Suppressor macrophage treated with lipopolysaccharide for 1 hour (primary cell): Measurements from ENCODE around the gene DDB1.

Experiments used
- DNase-seq, 3 donors: peaks; one replicate each; pipeline ENCODE4 v3.0.0-alpha.2; 2020 to 2022

The DDB1 gene

DNA sequence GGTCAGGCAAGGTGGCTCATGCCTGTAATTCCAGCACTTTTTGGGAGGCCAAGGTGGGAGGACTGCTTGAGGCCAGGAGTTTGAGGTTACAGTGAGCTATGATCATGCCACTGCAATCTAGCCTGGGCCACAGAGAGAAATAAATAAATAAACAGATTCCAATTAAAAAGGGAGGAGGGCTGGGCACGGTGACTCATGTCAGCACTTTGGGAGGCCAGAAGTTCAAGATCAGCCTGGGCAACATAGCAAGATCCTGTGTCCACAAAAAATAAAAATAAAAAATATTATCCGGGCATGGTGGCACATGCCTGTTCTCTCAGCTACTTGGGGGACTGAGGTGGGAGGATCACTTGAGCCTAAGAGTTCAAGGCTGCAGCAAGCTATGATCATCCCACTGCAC lies 21.3 kb upstream of the DDB1 start:
- no peak for DNase-seq

DNA sequence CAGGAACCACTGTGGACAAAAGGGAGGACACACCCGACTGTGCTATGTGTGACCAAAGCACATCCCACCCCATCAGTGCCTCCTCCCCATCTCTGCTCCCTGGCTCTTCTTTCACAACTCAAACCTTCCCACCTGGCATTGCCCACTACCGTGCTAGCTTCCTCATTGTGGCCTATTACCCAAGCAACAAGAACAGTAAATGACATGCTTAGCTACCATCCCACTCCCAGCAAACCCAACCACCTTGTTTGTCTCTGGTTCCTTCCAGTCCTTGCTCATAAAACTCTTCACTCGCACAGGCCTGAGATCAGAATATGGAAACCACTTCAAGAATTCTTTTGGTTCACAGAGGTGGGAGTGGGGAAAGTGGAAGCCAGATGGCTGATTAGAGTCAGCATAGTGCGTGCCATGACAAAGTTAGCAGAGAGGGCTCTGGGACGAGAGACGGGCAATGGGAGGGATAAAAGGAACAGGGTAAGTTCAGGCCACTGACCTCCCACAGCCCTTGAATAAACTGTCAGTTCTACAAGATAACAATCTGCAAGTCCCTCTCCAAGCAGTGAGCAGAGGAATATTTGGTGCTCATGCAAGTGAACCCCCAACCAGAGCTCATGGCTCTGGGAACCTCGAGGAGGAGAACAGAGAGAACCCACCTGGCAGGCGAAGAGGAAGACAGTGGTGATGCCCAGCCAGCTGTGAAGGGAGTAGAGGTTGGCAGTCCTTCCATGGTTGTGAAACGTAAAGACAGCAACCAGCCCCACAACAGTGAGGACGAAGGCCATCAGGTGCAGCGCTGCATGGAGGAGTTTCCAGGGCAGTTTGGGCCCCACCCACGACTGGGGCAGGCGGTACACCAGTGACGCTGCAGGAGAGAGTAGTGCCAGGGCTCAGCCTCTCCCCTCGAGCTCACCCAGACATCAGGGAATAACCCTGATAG lies 20.5 kb upstream of the DDB1 start:
- DNase-seq = peak in 1 of 3 donors; percentile 17

DNA sequence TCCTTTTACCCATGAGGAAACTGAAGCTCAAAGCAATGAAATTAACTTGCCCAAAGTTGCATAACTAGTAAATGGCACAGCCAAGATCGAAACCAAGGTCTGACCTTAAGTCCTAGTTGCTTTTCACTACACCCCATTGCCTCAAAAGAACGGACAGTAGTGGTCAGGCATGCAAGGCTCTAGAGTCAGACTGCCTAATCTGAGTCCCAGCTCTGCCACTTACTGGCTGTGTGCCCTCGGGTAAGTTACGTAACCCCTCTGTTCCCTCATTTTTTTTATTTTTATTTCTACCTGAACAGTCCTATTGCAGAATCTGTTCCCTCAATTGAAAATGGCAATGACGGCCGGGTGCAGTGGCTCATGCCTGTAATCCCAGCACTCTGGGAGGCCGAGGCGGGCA lies 19.1 kb upstream of the DDB1 start:
- DNase-seq = no peak

DNA sequence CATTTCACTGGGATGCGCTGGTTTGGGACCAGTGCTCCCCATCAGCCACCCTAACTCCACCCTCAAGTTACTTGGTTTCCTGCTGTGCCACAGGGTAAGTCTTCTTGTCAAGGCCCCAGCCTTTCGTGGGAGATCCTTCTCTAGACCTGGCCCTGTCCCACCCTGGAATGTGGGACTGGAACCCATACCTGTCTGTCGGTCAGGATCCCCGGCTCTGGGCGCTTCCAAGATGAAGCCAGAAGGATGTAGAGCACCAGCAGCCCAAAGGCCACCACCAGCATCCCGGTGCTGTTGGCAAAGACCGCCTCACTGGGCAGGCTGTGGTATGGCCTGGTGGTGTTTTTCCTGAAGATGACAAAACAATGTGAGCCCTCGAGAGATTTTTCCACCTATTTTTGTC lies 17.9 kb upstream of the DDB1 start:
- no peak for DNase-seq

DNA sequence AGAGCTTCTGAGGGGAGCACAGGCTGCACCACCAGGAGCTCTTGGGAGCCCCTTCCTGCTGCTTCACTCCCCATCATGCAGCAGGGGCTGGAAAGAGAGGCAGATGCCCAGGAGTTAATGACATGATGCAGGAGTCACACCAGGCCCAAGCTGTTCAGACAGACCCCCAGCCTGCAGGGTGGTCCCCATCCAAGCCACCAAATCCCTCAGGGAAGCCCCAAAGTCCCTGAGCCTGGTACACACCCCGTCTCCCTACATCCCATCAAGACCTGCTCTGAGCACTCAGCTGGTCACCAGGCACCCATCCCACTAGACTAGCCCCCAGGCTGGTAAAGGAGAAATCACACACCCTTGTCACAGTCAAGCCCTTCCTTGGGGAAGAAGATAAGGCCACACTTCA lies 17.4 kb upstream of the DDB1 start:
- no peak for DNase-seq

DNA sequence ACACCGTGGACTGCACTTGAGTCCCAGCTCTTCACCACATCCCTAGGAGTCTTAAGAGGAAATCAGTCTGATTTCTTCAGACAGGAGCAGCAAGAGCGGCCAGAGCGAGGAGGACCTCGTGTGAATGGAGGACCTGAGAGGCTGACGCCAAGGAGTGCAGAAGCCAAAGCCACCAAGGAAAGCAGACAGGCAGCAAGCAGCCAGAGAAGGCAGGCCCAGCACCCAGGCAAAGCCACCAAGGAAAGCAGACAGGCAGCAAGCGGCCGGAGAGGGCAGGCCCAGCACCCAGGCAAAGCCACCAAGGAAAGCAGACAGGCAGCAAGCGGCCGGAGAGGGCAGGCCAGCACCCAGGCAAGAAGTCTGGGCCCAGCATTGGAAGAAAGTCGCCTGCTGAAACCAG lies 17.0 kb upstream of the DDB1 start:
- DNase-seq = no peak

DNA sequence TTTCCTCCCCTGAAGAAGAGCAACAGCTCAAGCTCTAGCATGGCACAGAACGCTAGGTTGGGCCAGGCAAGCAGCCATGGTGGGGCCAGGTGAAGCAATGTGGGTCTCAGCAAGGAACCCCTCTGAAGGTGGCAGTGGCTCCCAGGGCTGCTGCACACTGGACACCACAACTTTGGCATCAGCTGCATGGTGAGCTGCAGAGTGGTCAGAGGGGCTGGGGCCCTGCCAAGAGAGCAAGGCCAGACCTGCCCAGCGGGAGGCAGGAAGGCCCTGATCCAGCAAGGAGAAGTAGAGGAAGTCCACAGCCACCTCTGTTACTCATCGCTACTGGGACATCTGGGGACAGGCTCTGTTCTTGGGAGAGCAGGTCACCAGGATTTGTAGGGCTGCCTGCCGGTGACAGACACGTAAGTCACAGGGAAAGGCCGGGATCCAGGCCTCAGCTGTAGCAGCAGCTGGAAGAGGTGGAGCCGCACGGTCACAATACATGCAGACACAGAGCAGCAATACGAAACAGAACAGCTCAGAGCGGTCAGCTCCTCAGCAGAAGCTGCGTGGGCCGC lies 16.4 kb upstream of the DDB1 start:
- DNase-seq = peak; percentile 50 to 73 (median 64)

DNA sequence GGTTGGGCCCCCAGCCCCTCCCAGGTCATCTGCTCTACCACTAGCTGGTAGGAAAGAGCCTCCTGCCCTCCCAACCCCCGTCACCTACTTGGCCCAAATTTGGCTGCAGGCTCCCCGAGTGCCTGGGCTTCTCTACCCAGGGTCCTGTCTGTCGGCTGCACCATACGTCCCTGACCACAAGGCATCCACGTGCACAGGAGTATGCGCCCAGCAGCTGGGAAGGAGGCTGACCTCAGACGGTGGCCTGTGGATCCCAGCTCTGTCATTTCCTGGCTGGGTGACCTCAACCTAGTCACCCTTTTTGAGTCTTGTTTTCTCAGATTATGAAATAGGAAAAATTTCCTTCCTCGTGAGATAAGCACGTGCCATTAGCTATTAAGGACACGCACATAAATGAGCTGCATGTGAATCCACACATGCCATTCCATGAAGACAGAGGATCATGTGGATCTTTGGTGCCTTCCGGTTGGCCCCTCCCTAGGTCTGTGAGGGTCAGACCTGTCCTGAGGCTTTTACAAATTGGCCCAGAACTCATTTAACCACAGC lies 15.1 kb upstream of the DDB1 start:
- peak; percentile 93 to 98 (median 97) for DNase-seq

DNA sequence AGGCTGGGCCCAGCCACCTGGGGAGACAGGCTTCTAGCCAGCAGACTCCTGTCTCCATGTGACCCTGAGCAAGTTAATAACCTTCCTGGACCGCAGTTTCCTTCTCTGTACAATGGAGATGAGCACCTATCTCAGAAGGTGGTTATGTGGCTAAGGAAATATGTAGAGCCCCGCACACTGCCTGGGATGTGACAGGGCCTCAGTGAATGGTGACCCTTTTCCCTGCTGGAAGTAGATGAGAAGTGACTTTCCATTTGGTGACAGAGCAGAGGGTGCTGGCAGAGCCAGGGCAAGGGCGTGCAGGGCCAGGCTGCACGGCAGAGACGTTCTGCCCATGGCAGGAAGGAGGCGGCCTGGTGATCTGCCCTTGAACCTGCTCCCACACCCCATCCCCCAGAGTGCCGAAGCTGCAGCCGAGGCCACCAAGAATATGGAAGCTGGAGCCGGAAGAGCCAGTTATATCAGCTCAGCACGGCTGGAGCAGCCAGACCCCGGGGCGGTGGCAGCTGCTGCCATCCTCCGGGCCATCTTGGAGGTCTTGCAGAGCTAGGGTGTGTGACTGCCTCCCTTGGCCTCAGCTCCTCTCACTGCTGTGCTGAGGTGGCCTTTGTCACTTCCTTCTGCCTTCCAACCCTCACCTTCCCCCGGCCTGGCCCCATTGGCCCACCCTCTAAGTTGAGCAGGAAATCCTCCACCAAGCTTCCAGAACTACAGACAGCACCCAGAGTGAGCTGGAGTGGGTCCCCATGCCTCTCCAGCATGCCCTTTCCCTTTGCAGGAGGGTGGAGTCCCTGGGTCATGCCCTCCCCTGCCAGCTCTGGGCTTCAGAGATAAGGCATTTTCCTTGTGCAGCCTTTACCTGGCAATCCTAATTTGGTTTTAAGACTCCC lies 13.3 kb upstream of the DDB1 start:
- DNase-seq = no peak

DNA sequence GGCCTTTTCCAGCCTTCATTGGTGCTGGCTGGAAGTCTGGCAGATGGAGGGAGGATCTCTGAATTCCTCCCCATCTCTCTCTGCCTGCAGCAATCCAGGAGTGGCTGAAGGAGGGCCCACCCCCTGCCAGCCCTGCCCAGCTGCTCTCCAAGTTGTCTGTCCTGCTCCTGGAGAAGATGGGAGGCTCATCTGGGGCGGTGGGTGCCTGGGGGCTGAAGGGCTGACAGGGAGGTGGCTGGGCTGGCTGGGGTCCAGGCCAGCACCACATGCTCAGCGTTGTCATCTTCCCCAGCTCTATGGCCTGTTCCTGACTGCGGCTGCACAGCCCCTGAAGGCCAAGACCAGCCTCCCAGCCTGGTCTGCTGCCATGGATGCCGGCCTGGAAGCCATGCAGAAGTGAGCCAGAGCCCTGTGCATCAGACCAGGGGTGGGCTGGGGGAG lies 12.3 kb upstream of the DDB1 start:
- no peak for DNase-seq

DNA sequence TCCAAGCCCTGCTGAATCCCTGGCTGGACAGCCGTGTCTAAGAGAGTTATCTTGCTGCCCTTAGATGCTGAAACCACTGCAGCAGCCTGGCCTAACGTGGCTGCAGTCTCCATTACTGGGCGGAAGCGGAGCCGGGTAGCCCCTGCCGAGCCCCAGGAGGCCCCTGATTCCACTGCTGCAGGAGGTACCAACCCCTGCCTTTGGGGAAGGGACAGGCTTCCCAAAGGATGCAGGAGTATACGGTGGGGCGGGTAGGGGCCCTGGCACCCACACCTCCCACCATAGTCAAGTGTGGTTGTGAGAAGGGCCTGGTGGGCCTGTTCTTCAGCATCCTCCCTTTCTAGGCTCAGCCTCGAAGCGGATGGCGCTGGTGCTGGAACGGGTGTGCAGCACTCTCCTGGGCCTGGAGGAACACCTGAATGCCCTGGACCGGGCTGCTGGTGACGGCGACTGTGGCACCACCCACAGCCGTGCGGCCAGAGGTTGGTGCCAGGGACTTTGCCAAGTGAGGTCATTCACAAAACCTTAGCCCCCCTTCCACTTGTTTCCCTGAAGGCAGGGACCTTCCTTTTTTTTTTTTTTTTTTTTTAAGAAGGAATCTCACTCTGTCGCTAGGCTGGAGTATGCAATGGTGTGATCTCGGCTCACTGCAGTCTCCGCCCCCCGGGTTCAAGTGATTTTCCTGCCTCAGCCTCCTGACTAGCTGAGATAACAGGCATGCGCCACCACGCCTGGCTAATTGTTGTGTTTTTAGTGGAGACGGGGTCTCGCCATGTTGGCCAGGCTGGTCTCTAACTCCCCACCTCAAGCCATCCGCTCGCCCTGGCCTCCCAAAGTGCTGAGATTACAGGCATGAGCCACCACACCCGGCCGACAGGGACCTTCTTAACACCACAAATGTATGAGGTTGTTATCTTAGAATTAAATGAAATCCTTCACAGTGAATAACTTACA lies 11.2 kb upstream of the DDB1 start:
- DNase-seq = no peak

DNA sequence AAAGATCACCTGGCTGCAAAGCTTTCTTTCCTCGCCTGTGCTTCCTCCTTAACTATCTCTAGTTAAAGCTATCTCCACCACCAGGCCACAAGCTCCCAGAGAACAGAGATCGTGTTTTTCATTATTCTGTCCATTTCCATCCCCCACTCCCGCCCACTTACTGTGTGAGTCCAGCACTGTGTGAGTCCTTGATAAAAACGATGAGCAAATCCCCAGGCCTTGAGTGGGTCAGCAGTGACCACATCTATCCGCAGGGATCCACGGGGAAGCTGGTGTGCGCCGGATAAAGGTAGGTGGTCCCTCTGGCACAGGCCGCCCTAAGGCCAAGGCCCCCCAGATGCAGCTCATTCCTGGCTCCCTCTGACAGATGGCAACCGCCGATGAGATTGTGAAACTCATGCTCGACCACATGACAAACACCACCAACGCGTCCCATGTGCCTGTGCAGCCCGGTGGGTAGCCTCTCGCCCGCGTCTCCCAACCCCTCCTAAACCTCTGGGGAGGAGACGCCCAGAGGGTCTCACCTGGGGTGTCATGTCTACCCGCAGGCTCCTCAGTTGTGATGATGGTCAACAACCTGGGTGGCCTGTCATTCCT lies 9.4 kb upstream of the DDB1 start:
- DNase-seq = no peak

DNA sequence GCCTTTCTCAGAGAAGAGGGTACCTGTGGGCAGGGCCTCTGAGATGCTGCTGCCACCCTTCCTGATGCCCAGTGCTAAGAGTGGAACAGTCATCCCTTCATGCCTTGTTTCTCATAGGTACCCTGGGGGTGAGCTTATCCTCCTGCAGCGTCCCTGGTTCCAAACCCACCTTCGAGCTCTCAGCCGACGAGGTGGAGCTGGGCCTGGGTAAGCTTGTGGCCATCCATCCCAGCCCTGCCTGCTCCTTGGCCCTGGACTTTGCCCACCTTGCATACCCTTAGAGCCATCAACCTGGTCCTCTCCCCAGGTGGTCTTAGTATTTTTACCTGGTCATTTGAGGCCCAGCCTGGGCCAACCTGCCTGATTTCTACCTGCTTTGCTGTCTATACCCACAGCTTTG lies 8.8 kb upstream of the DDB1 start:
- DNase-seq = no peak

DNA sequence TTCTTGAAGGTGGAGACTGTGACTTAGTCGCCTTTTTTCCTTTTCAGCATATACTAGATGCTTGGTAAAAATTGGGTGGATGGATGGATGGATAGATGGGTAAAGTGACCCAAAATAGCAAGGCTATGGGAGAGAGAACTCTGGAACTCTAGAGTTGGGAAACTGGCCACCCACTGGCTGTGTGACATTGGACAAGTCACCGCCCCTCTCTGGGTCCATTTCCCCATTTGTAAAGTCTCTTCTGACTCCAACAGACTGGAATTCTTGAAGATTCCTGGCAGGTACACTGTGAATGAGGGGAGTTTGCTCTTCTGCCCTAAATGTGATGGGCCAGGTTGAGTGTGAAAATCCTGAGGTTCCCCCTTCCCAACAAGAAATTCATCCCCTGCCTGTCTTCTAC lies 8.1 kb upstream of the DDB1 start:
- peak in 2 of 3 donors; percentile 21 to 27 for DNase-seq

DNA sequence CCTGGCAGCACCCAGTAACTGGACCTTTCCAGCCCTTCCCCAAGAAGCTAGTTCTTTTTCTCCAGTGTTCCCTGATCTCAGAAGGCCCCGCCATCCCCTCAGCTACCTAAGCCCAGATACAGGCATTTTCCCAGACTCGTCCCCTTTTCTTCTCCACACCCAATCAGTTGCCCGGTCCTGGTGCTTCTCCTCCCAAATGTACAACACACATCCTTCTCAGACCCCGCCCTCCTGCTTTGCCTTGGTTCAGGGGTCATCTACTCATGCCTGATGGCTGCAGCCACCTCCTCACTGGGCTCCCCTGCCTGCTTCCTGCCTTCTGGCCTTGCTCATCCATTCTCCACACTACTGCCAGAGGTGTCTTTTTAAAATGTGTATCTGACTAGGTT lies 6.6 kb upstream of the DDB1 start:
- no peak for DNase-seq

DNA sequence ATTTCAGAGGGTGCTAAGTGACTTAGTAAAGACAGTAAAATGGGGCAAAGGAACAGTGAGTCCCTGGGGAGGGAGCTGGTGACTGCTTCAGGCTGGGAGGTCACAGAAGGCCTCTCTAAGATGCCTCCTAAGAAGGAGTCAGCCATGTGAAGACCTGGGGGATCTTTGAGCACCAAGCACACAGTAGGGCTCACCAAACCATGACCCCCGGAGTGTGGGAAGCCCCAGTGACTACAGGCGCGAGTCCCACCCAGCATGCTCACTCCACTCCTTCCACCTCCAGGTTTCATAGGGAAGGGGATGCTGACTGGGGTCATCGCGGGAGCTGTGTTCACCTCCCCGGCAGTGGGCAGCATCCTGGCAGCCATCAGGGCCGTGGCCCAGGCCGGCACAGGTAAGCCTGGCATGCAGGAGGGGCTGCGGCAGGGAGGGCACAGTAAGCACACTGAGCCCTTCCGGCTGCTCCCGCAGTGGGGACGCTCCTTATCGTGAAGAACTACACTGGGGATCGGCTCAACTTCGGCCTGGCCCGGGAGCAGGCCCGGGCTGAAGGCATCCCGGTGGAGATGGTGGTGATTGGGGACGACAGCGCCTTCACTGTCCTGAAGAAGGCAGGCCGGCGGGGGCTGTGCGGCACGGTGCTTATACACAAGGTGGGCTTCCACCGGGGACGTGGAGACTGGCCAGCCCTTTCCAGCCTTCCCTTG lies 6.0 kb upstream of the DDB1 start:
- DNase-seq = no peak

DNA sequence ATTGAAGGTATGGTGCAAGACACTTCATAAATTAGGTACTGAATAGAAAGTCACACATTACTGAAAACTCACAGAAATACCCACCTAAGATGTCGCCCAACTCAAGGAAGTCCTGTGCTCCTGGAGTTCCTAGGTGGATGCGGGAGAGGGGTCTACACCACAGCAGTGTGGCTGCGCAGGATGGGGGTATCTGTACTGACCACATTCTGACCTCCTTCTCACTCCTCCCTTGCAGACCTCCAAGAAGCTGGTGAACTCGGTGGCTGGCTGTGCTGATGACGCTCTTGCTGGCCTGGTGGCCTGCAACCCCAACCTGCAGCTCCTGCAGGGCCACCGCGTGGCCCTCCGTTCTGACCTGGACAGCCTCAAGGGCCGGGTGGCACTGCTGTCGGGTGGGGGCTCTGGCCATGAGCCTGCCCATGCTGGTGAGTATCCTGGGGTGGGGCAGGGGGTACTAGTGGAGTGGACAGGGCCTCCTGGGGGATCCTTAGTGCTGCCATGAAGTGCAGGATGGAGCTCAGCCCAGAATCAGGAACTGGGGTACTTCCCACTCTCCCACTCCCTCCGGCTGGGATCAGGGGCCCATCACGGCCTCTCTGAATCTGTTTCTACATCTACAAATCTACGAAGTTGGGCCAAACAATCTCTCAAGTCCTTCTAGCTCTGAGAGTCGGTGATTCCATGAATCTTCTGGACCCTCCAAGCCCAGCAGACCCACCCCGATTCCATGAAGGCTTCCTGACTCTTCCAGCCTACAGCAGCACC lies 5.0 kb upstream of the DDB1 start:
- DNase-seq = no peak

DNA sequence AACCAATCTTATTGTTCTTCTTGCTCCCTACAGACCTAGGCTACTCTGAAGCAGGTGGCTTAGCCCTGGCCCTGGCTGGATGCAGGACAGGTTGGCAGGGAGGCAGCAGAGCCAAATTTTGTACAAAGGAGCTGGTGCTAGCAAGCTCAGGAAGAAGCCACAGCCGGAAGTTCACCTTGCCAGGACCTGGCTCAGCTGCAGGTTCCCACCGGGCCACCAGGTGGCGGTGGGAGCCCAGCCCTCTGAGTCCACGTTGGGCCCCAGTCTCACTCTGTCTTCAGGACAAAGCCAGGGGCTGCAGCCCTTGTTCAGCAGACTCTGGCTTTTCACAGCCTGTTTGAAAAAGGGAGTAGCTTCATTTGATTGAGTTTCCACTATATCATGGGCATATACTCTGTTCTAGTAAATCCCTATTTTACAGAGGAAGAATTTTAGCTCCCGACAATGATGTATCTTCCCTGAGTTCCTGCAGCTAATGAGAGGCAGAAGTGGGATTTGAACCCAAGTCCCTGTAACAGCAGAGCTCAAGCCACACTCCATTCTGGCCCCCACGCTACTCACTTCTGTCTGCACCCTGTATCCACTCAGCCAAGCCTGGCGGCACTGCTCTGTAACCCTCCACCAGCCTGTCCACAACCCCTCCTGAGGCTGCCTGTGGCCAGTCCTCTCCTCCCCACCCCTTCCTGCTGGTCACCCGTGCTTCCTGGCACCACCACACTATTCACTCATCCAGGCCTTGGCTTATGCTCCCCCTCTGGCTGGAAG lies 3.4 kb upstream of the DDB1 start:
- DNase-seq = peak; percentile 76 to 88 (median 82)

DNA sequence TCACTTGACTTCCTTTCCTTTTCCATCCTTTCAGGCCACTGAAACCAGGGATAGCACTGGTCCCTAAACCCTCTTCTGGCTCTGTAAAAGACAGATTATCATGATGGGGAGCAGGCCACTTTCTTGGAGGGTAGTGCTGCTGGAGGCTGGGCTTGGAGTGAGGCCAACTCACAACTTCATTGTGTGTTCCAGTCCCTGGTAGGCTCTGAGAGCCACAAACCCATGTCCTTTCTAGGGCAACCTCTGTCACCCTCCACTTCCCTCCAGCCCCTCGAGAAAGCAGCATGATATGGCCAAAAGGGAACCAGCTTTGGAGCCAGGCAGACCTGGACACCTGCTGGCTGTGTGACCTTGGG lies 2.4 kb upstream of the DDB1 start:
- DNase-seq = no peak
